ENCODE measurements around the gene NCOA1.

NCOA1 gene

DNA sequence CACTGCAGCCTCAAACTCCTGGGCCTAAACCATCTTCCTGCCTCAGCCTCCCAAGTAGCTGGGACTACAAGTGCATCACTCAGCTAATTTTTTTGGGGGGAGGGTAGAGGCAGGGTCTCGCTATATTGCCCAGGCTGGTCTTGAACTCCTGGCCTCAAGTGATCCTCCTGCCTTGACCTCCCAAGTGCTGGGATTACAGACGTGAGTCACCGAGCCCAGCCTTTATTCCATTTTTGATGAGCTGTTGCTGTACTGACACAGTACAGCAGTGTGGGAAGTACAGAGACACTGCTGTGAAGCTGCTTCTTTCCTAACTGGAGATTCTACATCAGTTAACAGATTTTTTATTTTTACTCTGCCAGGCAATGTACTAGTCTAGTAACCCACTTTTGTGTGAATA lies 283.3 kb downstream of the NCOA1 start:
- no peak for DNase-seq (ENCODE audit: low spot score)

GRCh38 chr2:24779116-24779515 lies 288.1 kb downstream of the NCOA1 start:
- no peak for DNase-seq (ENCODE audit: low spot score)
- in situ Hi-C loops (cut with MboI; ENCODE audit: low sequenced_read_pairs, unreplicated experiment): no loop called here
- TF ChIP-seq CTCF (IDR thresholded peaks at IDR 0.05; ENCODE audit: borderline replicate concordance, control extremely low read depth, extremely low read depth, insufficient read depth, missing control alignments): no peak

More for the DNA sequence above, 283.3 kb downstream of the NCOA1 start:
- no peak for TF ChIP-seq CTCF (IDR thresholded peaks at IDR 0.05; ENCODE audit: borderline replicate concordance, control extremely low read depth, extremely low read depth, insufficient read depth, missing control alignments)
- in situ Hi-C loops (cut with MboI; ENCODE audit: low sequenced_read_pairs, unreplicated experiment): no loop called here

- no peak for TF ChIP-seq CTCF (IDR thresholded peaks at IDR 0.05; ENCODE audit: borderline replicate concordance, control extremely low read depth, extremely low read depth, insufficient read depth, missing control alignments)
- in situ Hi-C loops (cut with MboI; ENCODE audit: low sequenced_read_pairs, unreplicated experiment): no loop called here
- no peak for DNase-seq (ENCODE audit: low spot score)
These were observed 292.6 kb downstream of the NCOA1 start for GRCh38 chr2:24783641-24784040.

- no peak for DNase-seq (ENCODE audit: low spot score)
- in situ Hi-C loops (cut with MboI; ENCODE audit: low sequenced_read_pairs, unreplicated experiment): no loop called here
- TF ChIP-seq CTCF (IDR thresholded peaks at IDR 0.05; ENCODE audit: borderline replicate concordance, control extremely low read depth, extremely low read depth, insufficient read depth, missing control alignments): no peak
These were observed 294.7 kb downstream of the NCOA1 start for GRCh38 chr2:24785671-24786321.

DNA sequence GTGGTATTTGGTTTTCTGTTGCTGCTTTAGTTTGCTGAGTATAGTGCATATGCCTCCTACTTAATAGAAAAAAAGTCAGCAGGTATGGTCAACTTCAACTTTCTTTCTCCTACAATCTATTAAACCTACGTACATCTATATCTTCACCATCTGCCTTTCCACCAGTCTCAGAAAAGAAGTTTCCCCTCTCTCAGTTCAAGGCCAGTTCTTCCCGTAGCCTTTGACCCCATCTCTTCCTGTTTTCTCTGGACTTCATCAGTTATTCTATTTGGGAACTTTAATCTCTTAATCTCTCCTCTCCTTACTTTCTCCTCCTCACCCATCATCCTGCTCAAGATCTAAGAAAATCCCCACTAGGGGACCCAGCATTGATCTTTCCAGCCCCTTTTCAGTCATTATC lies 296.5 kb downstream of the NCOA1 start:
- in situ Hi-C loops (cut with MboI; ENCODE audit: low sequenced_read_pairs, unreplicated experiment): no loop called here
- no peak for DNase-seq (ENCODE audit: low spot score)
- TF ChIP-seq CTCF (IDR thresholded peaks at IDR 0.05; ENCODE audit: borderline replicate concordance, control extremely low read depth, extremely low read depth, insufficient read depth, missing control alignments): no peak

DNA sequence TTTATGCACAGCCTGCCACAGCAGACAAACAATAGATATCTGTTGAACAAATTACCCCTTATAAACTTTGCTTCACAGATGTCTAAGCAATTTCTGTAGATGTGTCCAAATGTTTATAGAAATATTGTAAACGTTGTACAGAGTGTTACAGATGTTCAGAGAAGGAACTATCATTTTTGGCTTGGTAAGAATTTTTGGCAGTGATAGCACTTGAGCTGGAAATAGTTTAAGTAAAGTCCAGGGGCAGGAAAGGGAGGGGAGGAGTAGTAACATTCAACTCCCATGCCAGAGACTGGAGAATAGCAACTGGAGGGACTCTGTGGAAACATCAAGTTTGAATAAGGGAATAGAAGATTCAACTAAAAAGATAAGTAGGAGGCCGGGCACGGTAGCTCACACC lies 297.8 kb downstream of the NCOA1 start:
- DNase-seq (ENCODE audit: low spot score): no peak
- in situ Hi-C loops (cut with MboI; ENCODE audit: low sequenced_read_pairs, unreplicated experiment): no loop called here

More for the DNA sequence above, 297.8 kb downstream of the NCOA1 start:
- TF ChIP-seq CTCF (IDR thresholded peaks at IDR 0.05; ENCODE audit: borderline replicate concordance, control extremely low read depth, extremely low read depth, insufficient read depth, missing control alignments): no peak

Data from GM13976 (cell line).